SJCRH30 (cell line): Measurements from ENCODE around the gene C6. TPM values are rescaled to one million over a fixed set of nuclear protein-coding genes. Genes with fewer than 3 reads are reported as not detected.
A peak's percentile ranks its signal among the peaks of the same experiment; 100 is the strongest.
"Not testable (repeated sequence)": the region's sequence is repeated elsewhere in the genome, so short reads cannot be mapped to it uniquely, and the experiment has no call there.

Experiments used
- DNase-seq, 2 experiments: peaks; one replicate each; pipeline ENCODE4 v3.0.0-alpha.2; 2015 to 2020
- H3K27ac ChIP-seq: fragments of 250-450 bp; sonication (Bioruptor Pico); 2 replicates; pipeline ENCODE4 v1.5.1; 2020; ENCODE audit warnings: mild to moderate bottlenecking, moderate library complexity
- H3K27me3 ChIP-seq: fragments of 250-450 bp; sonication (Bioruptor Pico); 2 replicates; pipeline ENCODE4 v1.5.1; 2020; ENCODE audit warnings: mild to moderate bottlenecking, moderate library complexity
- H3K36me3 ChIP-seq: fragments of 250-450 bp; sonication (Bioruptor Pico); 2 replicates; pipeline ENCODE4 v1.5.1; 2020; ENCODE audit warnings: mild to moderate bottlenecking, moderate library complexity
- H3K4me1 ChIP-seq: fragments of 250-450 bp; sonication (Bioruptor Pico); 2 replicates; pipeline ENCODE4 v1.5.1; 2020; ENCODE audit warnings: mild to moderate bottlenecking, moderate library complexity
- H3K4me3 ChIP-seq: fragments of 250-450 bp; sonication (Bioruptor Pico); 2 replicates; pipeline ENCODE4 v1.5.1; 2020; ENCODE audit warnings: mild to moderate bottlenecking, moderate library complexity
- H3K9me3 ChIP-seq: fragments of 250-450 bp; sonication (Bioruptor Pico); replicated peaks from 2 replicates; pipeline ENCODE4 v1.5.1; 2020; ENCODE audit warnings: mild to moderate bottlenecking, moderate library complexity
- total RNA-seq: library from RNA; depleted of rRNA; stranded (reverse); fragments of >200 nt; shearing (Covaris generic); gene quantifications from 2 replicates; pipeline ENCODE4 v1.2.3, GENCODE V29; 2014

Gene C6
- total RNA-seq, 1 experiment from 2014 or later, result not detected

- DNase-seq, H3K27ac ChIP-seq, H3K36me3 ChIP-seq, H3K4me1 ChIP-seq, H3K9me3 ChIP-seq, H3K27me3 ChIP-seq, H3K4me3 ChIP-seq: not testable (repeated sequence)
These were observed 30.0 kb downstream of the C6 start for GRCh38 chr5:41183331-41183730.

DNA sequence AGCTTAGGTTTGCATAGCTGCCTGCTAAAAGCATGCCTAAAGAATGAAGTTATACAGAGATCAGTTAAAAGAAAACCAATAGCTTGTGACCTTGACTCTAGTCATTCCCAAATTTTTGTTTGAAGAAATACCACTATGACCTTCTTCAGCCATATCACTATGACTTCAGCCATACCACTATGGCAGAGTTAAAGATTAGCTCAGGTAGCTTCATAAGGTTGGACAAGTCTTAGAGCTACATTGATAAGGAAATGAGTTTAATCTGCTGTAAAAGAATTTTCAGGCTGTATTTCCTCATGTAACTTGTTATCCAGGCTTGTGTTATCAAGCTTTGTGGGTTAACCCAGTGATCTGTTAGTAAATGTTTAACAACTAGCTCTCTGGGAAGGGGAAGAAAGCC is 30.7 kb downstream of the C6 start:
- no peaks in the 10 kb centered on the region for H3K9me3 ChIP-seq
- no peak for DNase-seq
- H3K4me1 ChIP-seq, result peaks cover 7% of the 10 kb centered on the region; the same call in 1 of the 2 replicates
- H3K27me3 ChIP-seq, result no peaks in the 10 kb centered on the region
- H3K36me3 ChIP-seq, result no peaks in the 10 kb centered on the region
- H3K4me3 ChIP-seq, result no peak overlapping the region
- no peak overlapping the region for H3K27ac ChIP-seq

DNA sequence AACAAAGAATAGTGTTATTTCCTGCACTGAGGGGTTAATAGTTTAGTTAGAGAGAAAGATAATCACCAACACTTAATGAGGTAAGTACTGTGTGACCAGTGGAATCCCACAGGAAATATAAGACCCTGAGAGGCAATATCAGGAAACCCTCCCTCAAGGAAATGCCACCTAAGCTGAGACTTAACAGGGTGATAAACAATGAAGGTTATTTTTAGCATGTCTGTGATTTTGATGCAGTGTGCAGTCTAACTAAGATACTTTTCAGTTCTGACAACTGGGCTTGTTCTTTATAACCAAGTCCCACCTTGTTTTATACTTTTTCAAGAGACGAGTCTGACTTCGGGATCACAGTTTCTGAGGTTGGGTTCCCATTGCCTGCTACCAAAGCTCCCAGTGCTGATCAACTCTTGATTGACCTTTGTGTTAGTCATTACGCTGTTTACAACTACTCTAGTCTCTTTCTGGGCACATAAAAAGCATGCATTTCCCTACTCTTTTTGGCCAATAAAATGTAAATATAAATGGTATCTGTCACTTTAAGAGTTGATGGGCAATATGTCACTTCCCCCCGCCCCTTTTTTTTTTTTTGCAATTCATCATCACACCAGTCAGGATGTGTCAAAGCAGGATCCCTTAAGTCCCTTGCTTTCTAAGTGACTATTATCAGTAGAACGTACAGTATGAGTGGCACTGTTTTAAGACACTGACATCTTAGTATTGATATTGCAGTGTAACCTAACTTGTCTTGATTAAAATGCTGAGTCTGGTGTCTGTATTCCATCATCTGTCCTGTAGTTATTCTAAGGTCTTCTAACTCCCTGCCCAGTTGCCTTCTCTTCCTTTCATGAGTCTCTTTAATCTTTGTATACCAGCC is 31.4 kb downstream of the C6 start:
- H3K4me1 ChIP-seq, result peaks cover 7% of the 10 kb centered on the region; the same call in 1 of the 2 replicates
- H3K36me3 ChIP-seq, result no peaks in the 10 kb centered on the region
- H3K4me3 ChIP-seq, result no peak overlapping the region
- H3K27me3 ChIP-seq, result no peaks in the 10 kb centered on the region
- DNase-seq, result peak in 1 of 2 experiments; percentile 32
- no peaks in the 10 kb centered on the region for H3K9me3 ChIP-seq
- H3K27ac ChIP-seq, result no peak overlapping the region

- no peak for DNase-seq
- no peak overlapping the region for H3K27ac ChIP-seq
These were observed 36.4 kb downstream of the C6 start for GRCh38 chr5:41176952-41177351.

GRCh38 chr5:41172012-41172411 is 41.3 kb downstream of the C6 start:
- Histone ChIP-seq H3K4me1 (no peaks in the 10 kb centered on the region), H3K9me3 (no peaks in the 10 kb centered on the region), H3K4me3 (no peak overlapping the region), H3K27ac (no peak overlapping the region), H3K27me3 (0 out of 2 replicates have a peak, but pooled peaks cover 6% of the 10 kb centered on the region), H3K36me3 (no peaks in the 10 kb centered on the region)
- no peak for DNase-seq

More at GRCh38 chr5:41176952-41177351, 36.4 kb downstream of the C6 start:
- Histone ChIP-seq H3K27me3 (0 out of 2 replicates have a peak, but pooled peaks cover 6% of the 10 kb centered on the region), H3K4me3 (no peak overlapping the region), H3K4me1 (peaks cover 7% of the 10 kb centered on the region; the same call in 1 of the 2 replicates), H3K36me3 (no peaks in the 10 kb centered on the region), H3K9me3 (no peaks in the 10 kb centered on the region)

- Histone ChIP-seq H3K9me3 (no peaks in the 10 kb centered on the region), H3K27ac (no peak overlapping the region), H3K4me3 (no peak overlapping the region), H3K4me1 (peaks cover 7% of the 10 kb centered on the region; the same call in 1 of the 2 replicates), H3K27me3 (peaks cover 3% of the 10 kb centered on the region; the same call in 1 of the 2 replicates), H3K36me3 (no peaks in the 10 kb centered on the region)
- no peak for DNase-seq
These were observed 52.1 kb downstream of the C6 start for GRCh38 chr5:41161271-41161670.

- no peaks in the 10 kb centered on the region for H3K36me3 ChIP-seq
- H3K27me3 ChIP-seq, result peaks cover 3% of the 10 kb centered on the region; the same call in 1 of the 2 replicates
- peaks cover 7% of the 10 kb centered on the region; the same call in 1 of the 2 replicates for H3K4me1 ChIP-seq
- H3K27ac ChIP-seq, result no peak overlapping the region
- no peak for DNase-seq
- no peak overlapping the region for H3K4me3 ChIP-seq
- no peaks in the 10 kb centered on the region for H3K9me3 ChIP-seq
These were observed 55.9 kb downstream of the C6 start for GRCh38 chr5:41157272-41157894.

DNA sequence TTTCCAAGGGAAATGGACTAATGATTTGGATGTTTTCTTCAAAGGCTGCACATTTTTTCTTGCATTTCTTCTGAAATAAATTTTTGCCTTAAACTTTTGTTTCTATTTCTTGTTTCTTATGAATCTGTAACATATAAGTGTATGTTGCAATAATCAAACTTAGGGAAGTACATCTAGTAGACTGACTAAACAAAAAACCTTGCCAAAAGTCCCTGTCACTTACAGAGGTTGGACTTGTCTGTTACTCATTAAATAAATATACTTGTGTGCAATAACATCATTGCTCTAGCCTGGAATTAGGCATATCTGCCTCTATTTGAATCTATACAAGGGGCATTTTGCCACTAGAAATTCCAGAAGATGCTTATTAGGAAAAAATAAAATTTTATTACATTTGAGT is 56.6 kb downstream of the C6 start:
- H3K27me3 ChIP-seq, result peaks cover 3% of the 10 kb centered on the region; the same call in 1 of the 2 replicates
- H3K36me3 ChIP-seq, result no peaks in the 10 kb centered on the region
- H3K27ac ChIP-seq, result no peak overlapping the region
- H3K4me3 ChIP-seq, result no peak overlapping the region
- no peak for DNase-seq
- peaks cover 7% of the 10 kb centered on the region; the same call in 1 of the 2 replicates for H3K4me1 ChIP-seq
- no peaks in the 10 kb centered on the region for H3K9me3 ChIP-seq

DNA sequence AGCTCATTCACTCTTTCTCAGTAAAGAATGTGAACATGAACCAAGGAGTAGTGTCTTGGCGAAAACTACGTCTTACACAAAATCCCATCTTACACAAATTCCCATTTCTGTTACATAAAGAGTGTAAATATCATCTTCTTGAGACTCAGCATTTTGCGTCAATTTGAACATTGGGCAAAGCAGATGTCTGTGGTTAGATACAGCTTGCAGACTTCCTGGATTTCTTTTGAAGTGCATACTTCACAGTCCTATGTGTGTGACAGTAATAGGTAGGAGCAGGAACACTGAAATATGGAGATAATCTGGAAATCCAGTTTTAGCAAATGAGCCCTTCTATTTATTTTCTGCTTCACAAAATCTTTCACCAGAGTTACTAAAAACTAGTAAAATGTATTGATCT is 58.8 kb downstream of the C6 start:
- no peak overlapping the region for H3K27ac ChIP-seq
- peaks cover 7% of the 10 kb centered on the region; the same call in 1 of the 2 replicates for H3K4me1 ChIP-seq
- DNase-seq, result no peak
- H3K27me3 ChIP-seq, result peaks cover 3% of the 10 kb centered on the region
- H3K36me3 ChIP-seq, result no peaks in the 10 kb centered on the region
- no peak overlapping the region for H3K4me3 ChIP-seq
- H3K9me3 ChIP-seq, result no peaks in the 10 kb centered on the region

- no peaks in the 10 kb centered on the region for H3K4me1 ChIP-seq
- H3K36me3 ChIP-seq, result no peaks in the 10 kb centered on the region
- H3K4me3 ChIP-seq, result no peak overlapping the region
- H3K27me3 ChIP-seq, result peaks cover 7% of the 10 kb centered on the region; the same call in 1 of the 2 replicates
- no peak for DNase-seq
- no peaks in the 10 kb centered on the region for H3K9me3 ChIP-seq
- no peak overlapping the region for H3K27ac ChIP-seq
These were observed 61.8 kb downstream of the C6 start for GRCh38 chr5:41151564-41151963.

DNA sequence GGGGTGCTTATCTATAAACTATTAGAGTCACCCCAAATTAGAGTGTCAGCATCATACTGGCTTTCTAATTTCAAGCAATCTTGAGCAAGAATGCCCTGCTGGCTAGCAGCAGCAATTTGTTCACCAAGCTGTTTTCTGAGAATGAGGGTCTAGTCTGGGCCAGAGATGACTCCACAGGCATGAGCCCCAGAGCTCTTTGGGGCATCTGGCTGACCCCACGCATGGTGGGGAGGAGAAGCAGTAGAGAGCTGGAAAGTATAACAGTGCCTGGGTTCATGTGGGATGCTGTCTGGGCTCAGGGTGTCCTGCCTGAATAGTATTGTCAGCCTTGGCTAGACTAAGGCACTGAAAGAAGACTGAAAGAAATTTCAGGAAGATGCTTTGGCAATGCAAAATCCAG is 64.9 kb downstream of the C6 start:
- no peak overlapping the region for H3K27ac ChIP-seq
- peaks cover 7% of the 10 kb centered on the region; the same call in 1 of the 2 replicates for H3K27me3 ChIP-seq
- no peaks in the 10 kb centered on the region for H3K36me3 ChIP-seq
- no peak for DNase-seq
- no peak overlapping the region for H3K4me3 ChIP-seq
- H3K9me3 ChIP-seq, result no peaks in the 10 kb centered on the region
- H3K4me1 ChIP-seq, result no peaks in the 10 kb centered on the region

DNA sequence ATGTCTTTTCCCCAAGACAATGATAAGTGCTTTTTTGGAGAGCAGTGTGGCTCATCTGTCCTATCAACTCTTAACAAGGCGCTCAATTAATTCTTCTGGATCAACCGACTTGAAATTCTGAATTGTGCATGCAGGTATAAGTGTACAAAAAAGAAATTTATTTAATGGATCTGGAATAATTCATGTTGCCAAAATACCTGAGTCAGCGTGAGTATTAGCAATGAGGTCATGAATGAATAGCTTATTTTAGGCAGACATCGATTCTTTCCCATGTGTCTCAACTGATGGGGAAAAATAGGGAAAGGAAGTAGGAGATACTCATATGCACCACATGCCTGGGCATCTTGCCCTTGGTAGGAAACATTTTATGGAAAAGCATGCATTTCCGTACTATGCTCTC is 68.0 kb downstream of the C6 start:
- Histone ChIP-seq H3K4me1 (no peaks in the 10 kb centered on the region), H3K9me3 (no peaks in the 10 kb centered on the region), H3K27me3 (peaks cover 7% of the 10 kb centered on the region; the same call in 1 of the 2 replicates), H3K27ac (no peak overlapping the region), H3K4me3 (no peak overlapping the region), H3K36me3 (no peaks in the 10 kb centered on the region)
- no peak for DNase-seq

DNA sequence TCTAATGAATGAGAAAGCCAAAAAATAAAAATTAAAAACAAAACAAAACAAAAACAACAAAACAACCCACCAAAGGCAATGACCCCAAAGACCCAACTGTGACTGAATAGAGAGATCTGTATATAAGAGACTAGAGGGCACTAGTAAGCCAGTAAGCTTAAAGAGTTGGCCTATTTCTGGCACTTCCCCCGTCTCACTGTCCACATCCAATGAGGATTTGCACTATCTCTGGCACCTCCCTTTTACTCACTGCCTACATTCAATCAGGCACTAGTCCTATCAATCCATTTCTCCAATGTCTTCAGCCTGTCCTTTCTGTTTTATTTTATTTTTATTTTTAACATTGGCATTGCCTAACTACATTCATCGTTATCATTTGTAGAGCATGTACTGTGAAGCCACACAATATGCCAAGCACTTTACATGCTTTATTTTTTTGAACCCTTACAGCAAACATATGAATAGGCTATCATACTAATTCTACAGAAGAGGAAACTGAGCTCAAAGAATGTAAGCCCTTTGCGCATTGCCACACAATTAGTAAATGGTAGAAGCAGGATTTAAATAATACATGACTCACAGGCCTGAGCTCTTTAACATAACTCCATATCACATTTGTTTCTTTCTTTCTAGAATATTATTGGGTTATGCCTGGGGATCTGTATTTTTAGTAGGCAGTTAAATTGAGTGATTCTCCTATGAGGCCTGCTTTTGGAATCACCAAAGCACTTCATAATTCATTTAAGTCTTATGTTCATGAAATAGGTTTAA is 70.0 kb downstream of the C6 start:
- 0 out of 2 replicates have a peak, but pooled peaks cover 7% of the 10 kb centered on the region for H3K27me3 ChIP-seq
- no peak overlapping the region for H3K27ac ChIP-seq
- H3K4me3 ChIP-seq, result no peak overlapping the region
- no peaks in the 10 kb centered on the region for H3K4me1 ChIP-seq
- no peak for DNase-seq
- H3K9me3 ChIP-seq, result no peaks in the 10 kb centered on the region
- no peaks in the 10 kb centered on the region for H3K36me3 ChIP-seq

DNA sequence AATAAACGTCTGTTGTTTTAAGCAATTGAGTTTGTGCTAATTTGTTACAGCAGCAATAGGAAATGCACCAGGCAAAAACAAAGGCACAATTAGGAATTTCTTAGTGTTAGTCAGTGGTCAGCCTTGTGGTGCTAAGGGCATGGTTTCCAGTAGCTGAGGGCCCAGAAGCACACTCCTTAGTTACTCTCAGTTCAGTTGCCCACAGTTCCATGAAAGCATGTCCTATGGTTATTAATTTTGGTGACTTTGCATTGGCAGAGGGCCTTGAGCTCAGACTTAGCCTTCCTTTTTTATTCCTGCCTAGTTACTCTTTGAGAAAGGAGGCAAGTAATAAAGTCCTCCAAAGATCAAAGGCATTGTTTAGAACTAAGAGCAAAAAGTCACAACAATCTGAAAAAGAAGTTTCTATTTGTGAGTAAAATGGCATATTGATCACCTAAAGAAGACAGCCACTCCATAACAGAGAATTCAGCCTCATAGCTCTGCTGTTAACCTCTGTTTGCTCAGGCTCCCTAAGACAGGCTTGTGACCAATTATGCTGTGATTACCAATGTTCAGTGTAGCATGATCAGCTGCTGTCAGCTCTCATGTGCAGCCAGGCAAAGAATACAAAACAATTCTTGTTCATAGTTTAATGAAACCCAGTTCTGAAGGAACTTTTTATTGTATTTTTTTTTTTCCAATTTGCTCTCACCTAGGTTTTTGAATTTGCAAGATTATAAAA is 85.2 kb downstream of the C6 start:
- Histone ChIP-seq H3K27ac (no peak overlapping the region), H3K27me3 (no peaks in the 10 kb centered on the region), H3K4me1 (no peaks in the 10 kb centered on the region), H3K36me3 (no peaks in the 10 kb centered on the region), H3K9me3 (no peaks in the 10 kb centered on the region; the same call in 1 of the 2 replicates), H3K4me3 (no peak overlapping the region)
- no peak for DNase-seq
